GM12892 (cell line): ENCODE data around the gene PPP1R12C.

Experiments
- POLR2A ChIP-seq: IDR thresholded peaks from 2 replicates; pipeline ENCODE4 v1.6.1; 2011; ENCODE audit warnings: low read depth, low read length, control low read depth
- POLR2AphosphoS5 ChIP-seq: IDR thresholded peaks from 2 replicates; pipeline ENCODE4 v1.6.1; 2011; ENCODE audit warnings: low read depth, low read length, control low read depth
- TAF1 ChIP-seq: IDR thresholded peaks from 2 replicates; pipeline ENCODE4 v1.6.1; 2011; ENCODE audit warnings: low read depth, mild to moderate bottlenecking, control low read depth, low read length, borderline replicate concordance

GRCh38 chr19:55084416-55084815 lies 33.0 kb downstream of the PPP1R12C start:
- TF ChIP-seq POLR2AphosphoS5 (no peak), POLR2A (no peak), TAF1 (no peak)
